ENCODE data around the gene DTD1.

Gene DTD1

DNA sequence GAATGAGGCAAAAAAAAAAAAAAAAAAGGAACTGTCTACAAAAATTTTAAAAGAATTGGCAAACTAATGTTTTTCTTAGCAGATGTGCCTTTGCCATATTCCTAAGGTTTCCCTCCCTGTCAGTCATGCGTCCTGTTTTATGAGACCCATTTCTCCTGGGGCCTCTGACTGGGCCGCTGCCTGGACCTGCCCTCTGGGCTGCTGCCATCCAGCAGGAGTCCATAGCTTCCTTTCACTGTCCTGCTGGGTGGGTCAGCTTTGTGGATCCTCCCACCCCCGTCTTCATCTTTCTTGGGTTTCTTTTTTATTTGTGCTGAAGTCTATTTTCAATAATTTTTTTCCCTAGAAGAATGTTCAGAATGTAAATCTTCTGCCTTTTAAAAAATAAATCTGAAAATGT is 114.9 kb downstream of the DTD1 start:
- no peak for DNase-seq (ENCODE audit: low read depth in 3 of 3)

DNA sequence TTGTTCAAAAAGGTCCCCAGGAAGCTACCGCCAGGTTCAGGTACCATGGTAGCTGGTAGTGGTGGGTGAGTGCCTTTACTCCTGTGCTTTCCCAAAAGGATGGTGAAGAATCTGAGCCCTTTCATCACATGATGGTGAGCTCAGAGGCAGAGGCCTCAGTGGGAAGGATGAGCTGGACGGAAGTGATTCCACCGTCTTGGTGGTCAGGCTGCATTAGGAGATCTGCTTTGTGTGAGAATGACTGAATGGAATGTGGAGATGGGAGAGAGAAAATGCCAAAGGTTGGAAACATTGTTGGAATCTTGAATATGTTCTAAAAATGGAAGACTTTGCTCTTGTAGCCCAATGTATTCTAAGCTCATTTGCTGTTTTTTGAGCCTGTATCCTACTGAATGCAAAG is 117.6 kb downstream of the DTD1 start:
- DNase-seq (ENCODE audit: low read depth in 3 of 3): no peak

GRCh38 chr20:18705910-18706309 is 118.1 kb downstream of the DTD1 start:
- no peak for DNase-seq (ENCODE audit: low read depth in 3 of 3)

DNA sequence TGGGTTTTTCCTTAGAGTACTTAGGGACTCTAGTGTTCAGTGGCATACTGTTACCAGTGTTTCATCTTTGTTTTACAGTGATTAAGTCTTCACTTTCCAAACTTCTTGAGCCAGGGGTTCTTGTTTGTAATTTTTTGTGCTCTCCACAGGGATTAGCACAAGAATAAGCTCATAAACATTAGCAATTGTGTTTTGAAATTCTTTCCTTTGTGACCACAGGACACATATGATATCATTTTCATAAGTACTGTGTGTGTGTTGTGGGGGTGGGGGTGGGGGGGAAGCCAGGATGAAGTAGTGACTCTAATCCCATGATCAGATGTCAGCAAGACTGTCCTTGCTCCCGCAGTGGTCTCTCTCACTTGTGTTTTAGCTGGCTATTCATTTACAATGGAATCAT is 124.3 kb downstream of the DTD1 start:
- DNase-seq (ENCODE audit: low read depth in 3 of 3): no peak

GRCh38 chr20:18712882-18713281 is 125.0 kb downstream of the DTD1 start:
- no peak for DNase-seq (ENCODE audit: low read depth in 3 of 3)

GRCh38 chr20:18715564-18715963 is 127.7 kb downstream of the DTD1 start:
- DNase-seq (ENCODE audit: low read depth in 3 of 3): no peak

GRCh38 chr20:18717062-18717461 is 129.2 kb downstream of the DTD1 start:
- no peak for DNase-seq (ENCODE audit: low read depth in 3 of 3)

GRCh38 chr20:18718129-18718528 is 130.3 kb downstream of the DTD1 start:
- no peak for DNase-seq (ENCODE audit: low read depth in 3 of 3)

GRCh38 chr20:18719426-18719825 is 131.6 kb downstream of the DTD1 start:
- DNase-seq (ENCODE audit: low read depth in 3 of 3): no peak

DNA sequence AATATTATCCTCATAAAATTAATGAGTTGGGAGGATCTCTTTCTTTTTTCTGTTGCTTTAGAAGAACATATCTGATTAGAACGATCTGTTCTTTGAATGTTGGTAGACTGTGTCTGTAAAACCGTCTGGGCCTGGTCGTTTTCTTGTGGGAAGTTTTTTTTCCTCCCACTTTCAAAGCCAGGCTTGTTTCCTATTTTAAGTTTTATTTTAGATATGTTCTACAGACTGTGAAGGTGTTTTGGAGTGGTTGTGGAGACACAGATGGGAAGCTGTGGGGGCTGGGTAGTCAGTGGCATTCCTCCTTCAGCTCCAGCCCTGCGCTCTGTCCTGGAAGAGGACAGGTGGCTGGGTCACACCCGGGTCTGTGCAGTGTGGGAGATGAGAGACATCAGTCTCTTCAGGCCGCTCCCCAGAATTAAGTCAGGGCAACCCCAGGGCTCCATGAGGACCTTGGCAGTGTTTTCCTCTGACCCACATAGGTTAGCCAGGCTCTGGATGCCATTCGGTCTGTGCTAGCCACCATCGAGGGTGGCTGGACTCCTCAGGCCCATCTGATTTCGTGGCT is 133.8 kb downstream of the DTD1 start:
- no peak for DNase-seq (ENCODE audit: low read depth in 3 of 3)

- no peak for DNase-seq (ENCODE audit: low read depth in 3 of 3)
Measured at GRCh38 chr20:18722371-18722770, 134.5 kb downstream of the DTD1 start.

DNA sequence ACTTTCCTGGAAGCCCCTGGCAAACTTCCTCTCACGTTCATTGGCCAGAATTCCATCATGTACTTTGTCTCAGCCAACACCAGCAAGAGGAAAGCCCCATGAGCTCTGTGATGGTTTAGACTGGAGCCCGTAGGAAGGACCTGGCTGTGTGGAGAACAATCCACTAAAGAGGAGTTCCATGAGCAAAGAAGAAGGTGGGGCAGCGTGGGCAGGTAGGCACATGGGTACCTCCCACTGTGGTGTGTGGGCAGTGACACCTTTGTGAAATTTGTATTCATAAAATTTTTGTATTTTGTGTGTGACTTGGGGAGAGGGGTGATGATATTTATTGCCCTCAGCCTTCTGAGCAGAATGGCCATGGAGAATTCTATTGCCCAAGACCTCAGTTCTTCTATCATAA is 136.2 kb downstream of the DTD1 start:
- no peak for DNase-seq (ENCODE audit: low read depth in 3 of 3)

DNA sequence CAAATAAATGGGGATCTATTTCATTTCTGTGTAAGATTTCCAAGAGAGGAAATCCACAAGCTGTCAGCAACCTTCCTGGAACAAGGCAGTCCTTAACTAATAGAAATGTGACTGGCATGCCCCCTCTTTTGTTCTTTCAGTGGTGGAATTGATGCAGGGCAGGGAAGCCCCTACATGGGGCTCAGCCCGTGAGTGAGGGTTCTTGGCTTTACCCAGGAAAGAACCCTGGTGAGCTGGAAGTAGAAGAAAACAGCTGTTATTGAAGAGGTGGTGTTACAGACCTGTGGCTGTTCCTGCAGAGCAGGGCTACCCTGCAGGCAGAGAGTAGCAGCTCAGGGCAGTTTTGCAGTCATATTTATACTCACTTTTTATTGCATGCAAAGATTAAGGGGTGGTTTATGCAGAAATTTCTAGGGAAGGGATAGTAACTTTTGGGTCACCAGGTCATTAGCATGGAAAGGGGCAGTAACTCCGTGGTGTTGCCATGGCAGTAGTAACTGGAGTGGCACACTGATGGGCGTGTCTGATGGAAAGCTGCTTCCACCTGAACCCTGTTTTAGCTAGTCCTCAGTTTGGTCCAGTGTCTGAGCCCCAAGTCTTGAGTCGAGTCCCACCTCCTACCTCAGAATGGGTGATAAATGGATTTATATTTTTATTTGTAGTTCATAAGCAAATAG is 137.1 kb downstream of the DTD1 start:
- no peak for DNase-seq (ENCODE audit: low read depth in 3 of 3)

DNA sequence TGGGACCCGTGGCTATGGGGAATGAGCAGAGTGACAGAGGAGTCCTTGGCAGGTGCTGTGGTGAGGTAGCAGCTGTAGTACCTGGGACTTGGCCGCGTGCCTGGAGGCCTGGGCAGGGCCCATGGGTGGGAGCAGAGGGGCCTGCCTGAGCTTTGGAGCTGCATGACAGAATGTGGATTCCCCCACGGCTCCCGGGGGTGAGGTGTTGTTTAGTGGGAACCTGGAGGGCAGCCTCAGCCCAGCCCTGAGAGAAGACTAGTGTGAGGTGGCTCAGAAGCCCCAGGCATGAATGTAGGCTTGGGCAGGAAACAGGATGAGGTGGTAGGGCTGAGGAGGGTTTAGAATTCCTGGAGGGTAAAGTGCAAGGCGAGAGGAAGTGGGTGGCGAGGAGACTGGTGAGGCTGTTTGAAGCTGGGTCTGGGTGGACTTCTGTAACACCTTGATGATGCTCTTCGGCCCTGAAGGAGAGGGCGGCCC is 139.2 kb downstream of the DTD1 start:
- no peak for DNase-seq (ENCODE audit: low read depth in 3 of 3)

- no peak for DNase-seq (ENCODE audit: low read depth in 3 of 3)
Measured at GRCh38 chr20:18728165-18728869, 140.5 kb downstream of the DTD1 start.

DNA sequence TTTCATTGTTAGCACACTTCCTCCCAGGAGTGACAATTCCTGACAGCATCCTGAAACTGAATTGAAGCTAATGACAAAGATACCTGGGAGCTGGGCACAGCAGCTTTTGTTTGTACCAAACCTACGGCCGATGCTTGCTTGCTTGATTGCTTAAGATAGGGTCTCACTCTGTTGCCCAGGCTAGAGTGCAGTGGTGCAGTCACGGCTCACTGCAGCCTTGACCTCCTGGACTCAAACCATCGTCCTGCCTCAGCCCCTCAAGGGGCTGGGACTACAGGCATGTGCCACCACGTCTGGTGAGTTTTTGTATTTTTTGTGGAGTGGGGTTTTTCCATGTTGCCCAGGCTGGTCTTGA is 141.0 kb downstream of the DTD1 start:
- DNase-seq (ENCODE audit: low read depth in 3 of 3): no peak

DNA sequence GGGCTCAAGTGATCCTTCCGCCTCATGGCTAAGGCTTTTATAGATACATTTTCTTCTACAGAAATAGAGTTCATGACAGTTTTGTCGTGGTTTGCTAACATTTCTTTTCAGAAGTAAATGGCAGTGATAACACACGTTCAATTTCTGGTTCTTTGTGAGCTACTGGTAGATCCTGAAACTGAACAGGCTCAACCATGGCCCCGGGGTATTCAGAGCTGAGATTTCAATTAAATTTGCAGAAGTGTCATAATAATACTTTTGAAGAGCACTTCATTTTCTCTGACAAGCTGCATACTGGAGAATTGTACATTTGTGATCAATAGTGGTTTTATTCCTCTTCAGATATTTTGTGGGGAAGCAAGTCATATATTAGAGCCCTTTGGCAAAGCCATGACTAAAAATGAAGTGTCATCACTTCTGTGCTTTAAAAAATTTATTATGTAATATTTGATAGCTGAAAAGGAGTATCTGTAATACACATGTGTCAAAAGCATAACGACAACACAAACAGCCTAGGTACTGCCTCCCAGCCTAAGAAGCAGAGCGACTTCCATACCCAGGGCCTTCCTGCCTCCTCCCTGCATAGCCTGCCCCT is 141.5 kb downstream of the DTD1 start:
- no peak for DNase-seq (ENCODE audit: low read depth in 3 of 3)

DNA sequence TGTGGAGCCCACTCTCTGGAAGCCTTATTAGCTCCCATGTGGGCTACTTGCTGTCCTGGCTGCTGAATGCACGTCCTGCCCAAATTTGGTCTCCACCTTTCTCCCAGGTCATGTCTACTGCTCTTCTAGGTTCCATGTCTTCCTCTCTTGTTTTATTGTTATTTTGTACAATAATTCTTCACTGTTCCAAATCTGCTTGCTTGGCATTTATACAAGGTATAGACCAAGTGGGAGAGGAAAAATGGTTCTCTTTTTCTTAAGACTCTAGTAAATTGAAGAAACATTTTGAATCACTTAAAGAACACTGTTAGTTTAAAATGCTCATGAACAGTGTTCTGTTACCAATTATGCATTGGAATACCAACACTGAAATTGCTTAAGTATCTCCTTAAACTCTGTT is 144.1 kb downstream of the DTD1 start:
- DNase-seq (ENCODE audit: low read depth in 3 of 3): no peak

GRCh38 chr20:18734525-18735189 is 146.8 kb downstream of the DTD1 start:
- no peak for DNase-seq (ENCODE audit: low read depth in 3 of 3)

DNA sequence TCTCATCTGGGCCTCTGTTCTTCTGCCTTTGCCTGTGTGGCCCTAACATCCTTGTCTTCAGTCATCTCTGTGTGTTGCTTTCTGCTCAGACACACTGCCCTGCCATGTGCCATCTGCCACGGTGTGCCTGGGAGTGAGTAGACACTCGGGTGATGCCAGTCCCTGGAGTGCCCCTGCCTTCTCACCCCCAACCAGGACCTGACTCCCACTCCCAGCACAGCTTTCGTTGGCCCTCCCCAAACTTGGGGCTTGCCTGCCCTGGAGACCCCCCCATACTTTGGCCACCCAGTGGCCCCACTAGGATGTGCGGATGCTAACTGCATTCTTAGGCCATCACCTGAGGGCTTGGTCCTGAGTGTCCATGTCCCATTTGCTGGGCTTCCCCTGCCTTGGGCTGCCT is 149.3 kb downstream of the DTD1 start:
- DNase-seq (ENCODE audit: low read depth in 3 of 3): no peak

DNA sequence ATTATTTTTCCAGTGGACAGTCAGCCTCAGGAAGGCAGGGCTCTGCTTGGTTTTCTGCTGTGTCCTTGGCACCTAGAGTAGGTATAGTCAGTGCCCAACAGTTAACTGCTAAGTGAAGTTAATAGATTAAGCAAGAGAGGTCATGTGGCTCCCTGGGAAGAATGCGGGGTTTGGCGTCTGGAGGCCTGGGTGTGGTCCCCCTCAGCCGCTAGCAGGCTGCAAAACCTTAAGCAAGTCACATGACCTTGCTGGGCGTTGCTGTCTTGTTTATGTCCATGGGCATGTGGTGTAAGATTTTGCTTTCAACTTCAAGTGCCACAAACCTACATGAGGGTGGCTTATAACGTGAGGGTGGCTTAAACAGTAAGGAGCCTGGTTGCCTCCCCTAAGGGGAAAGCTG is 150.2 kb downstream of the DTD1 start:
- no peak for DNase-seq (ENCODE audit: low read depth in 3 of 3)

DNA sequence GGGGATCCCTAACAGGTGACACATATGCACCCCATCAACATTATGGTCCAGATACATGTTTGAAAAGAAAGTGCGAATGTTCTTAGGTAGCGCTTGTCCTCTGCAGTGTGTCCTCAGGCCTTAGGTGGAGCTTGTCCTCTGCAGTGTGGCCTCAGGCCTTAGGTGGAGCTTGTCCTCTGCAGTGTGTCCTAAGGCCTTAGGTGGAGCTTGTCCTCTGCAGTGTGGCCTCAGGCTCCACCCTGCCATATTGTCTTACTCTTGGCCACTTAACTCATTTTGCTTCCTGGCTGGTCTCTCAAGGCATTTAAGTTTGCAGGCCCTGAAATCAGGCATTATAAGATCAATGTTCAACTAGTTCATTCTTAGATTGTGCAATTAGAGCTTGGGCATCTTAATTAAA is 151.0 kb downstream of the DTD1 start:
- no peak for DNase-seq (ENCODE audit: low read depth in 3 of 3)

Measured in stimulated activated CD4-positive, alpha-beta T cell treated with anti-CD3 and anti-CD28 coated beads, TNF-alpha, amount 100 ng/mL, for 48 hours (primary cell).